ENCODE data around the gene RERE.
A peak's percentile ranks its signal among the peaks of the same experiment; 100 is the strongest.
"Not testable (repeated sequence)": the region's sequence is repeated elsewhere in the genome, so short reads cannot be mapped to it uniquely, and the experiment has no call there.

Gene RERE

DNA sequence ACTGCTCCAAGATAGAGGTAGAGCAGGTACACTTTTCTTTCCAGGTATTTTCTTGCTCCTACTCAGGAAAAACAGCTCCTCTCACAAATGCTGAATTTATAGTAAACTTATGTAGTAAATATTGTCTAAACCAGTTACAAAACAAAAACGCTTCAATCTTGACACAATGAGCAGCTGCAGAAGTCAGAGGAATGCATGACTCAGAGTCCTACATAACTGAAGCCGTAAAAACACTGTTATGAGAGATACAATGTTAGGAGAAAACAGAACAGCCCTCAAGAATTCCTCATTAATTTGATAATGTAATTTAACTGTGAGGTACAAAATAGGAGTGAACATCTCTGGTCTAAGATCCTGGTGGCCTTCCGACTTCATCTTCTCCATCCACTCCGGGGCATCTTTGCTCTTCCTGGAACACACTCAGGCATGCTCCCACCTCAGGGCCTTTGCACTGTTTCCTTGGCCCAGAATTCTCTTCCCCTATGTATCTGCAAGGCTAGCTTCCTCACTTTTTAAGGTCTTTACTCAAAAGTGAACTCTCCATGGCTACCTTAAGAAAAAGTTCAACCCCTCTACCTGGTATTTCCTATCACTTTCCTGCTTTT, 361.0 kb downstream of the RERE start:
- H3K4me3 ChIP-seq (ENCODE audit: low read depth, low read length) = no peak overlapping the region
- POLR2A ChIA-PET = interaction anchor here (0.8 kb wide), 1 partner anchor 428 kb away, joined by 3 read pairs; no protein-coding TSS in a partner anchor
- TF ChIP-seq, protein P1, sequence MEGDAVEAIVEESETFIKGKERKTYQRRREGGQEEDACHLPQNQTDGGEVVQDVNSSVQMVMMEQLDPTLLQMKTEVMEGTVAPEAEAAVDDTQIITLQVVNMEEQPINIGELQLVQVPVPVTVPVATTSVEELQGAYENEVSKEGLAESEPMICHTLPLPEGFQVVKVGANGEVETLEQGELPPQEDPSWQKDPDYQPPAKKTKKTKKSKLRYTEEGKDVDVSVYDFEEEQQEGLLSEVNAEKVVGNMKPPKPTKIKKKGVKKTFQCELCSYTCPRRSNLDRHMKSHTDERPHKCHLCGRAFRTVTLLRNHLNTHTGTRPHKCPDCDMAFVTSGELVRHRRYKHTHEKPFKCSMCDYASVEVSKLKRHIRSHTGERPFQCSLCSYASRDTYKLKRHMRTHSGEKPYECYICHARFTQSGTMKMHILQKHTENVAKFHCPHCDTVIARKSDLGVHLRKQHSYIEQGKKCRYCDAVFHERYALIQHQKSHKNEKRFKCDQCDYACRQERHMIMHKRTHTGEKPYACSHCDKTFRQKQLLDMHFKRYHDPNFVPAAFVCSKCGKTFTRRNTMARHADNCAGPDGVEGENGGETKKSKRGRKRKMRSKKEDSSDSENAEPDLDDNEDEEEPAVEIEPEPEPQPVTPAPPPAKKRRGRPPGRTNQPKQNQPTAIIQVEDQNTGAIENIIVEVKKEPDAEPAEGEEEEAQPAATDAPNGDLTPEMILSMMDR (IDR thresholded peaks at IDR 0.05; ENCODE audit: insufficient read depth, low read length, missing control alignments) = no peak
- no peak for DNase-seq (ENCODE audit: low read depth, low spot score)
- CTCF ChIA-PET = interaction anchor here (1.5 kb wide), 2 partner anchors 25 to 481 kb away, joined by 3 to 4 read pairs; no protein-coding TSS in a partner anchor

DNA sequence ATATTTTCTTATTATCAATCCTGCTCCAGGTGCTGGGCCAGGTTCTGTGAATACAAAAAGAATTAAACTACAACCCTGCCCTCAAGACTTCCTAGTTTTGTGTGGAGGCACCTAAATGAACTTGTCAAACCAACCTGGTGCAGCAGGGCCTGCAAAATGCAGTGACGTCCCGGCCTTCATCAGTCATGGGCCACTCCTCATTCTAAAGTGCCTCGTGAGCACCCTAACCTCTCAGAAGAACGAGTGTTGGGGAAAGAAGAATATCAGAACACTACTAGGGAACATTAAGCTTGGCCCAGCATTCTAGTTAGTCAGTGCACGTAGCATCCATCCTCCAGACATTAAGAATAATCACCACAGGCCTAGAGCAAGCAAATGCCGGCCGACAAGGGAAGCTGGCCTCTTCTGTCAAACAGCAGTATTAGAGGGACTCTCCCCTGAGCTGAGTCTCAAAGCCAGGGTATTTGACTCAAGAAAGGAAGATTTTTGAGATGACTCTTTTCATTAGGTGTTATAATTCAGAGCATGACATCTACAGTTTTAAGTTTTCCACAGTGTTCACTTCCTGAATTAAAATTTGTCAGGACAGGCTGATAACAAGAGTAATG, 361.6 kb downstream of the RERE start:
- no peak for DNase-seq (ENCODE audit: low read depth, low spot score)

DNA sequence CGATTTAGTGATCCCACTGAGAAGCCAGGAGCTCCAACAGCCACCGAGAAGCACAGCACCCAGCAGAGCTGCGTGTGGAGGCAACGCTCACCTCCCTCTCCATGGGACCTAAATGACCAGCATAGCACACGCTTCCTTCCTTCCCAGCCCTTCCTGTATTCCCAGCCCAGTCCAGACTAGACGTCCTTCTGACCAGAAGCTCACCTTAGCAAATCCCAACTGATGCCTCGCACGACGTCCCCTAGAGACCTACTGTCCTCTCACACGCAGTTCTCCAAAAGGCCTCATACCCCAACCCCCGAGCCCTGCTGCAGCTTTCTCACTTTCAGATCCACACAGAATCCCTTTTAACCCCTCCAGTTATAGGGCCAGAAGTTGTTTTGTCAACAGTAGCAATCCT, 367.1 kb downstream of the RERE start:
- TF ChIP-seq, protein P1 (IDR thresholded peaks at IDR 0.05; ENCODE audit: insufficient read depth, low read length, missing control alignments) = no peak
- CTCF ChIA-PET = interaction anchor here (1.4 kb wide), 1 partner anchor 399 kb away, joined by 3 read pairs; no protein-coding TSS in a partner anchor
- H3K4me3 ChIP-seq (ENCODE audit: low read depth, low read length) = no peak overlapping the region
- DNase-seq (ENCODE audit: low read depth, low spot score) = no peak
- POLR2A ChIA-PET = interaction anchor here (0.6 kb wide), 1 partner anchor 354 kb away, joined by 3 read pairs; no protein-coding TSS in a partner anchor

More for the DNA sequence above, 361.6 kb downstream of the RERE start:
- no peak overlapping the region for H3K4me3 ChIP-seq (ENCODE audit: low read depth, low read length)
- ChIA-PET CTCF (interaction anchor here (0.9 to 1.5 kb wide), 3 partner anchors 25 to 481 kb away, joined by 3 to 4 read pairs (median 3); no protein-coding TSS in a partner anchor), POLR2A (interaction anchor here (0.8 kb wide), 1 partner anchor 428 kb away, joined by 3 read pairs; no protein-coding TSS in a partner anchor)
- TF ChIP-seq, protein P1 (IDR thresholded peaks at IDR 0.05; ENCODE audit: insufficient read depth, low read length, missing control alignments) = no peak

DNA sequence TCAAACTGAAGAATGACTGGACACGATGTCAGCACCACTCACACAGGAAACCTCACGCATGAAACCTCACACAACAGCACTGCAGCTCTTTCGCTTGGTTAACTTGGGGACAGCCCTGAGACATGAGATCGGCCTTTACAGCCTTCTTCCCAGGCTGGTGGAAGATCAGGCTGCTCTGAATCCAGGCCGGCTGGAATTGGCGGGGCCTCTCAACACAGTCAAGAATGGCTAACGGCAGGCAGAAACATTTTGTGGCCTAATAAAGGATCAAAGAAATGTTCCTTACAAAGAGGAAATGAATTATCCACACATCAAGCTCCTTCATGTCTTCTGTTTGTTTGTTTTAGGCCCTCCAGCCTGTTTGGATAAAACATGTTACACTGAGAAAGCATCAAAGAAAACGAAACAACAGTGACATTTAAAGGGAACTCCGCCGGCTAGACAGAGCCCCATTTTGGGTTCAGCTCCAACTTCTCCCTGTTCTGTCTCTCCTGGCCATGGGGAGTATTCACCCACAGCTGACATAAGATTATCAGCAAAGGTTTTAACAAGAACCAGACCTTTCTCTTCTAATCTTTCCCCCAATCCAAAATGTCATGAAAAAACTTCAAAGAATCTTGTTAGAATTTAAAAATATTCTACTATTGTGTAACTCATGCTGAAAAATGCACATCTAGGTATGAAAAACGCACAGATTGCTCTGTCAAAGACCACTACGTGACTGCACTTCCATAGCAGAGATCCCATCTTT, 368.4 kb downstream of the RERE start:
- ChIA-PET POLR2A (no interaction called here), CTCF (interaction anchor here (1.1 to 1.4 kb wide), 3 partner anchors 14 to 400 kb away, joined by 3 read pairs; no protein-coding TSS in a partner anchor)
- DNase-seq (ENCODE audit: low read depth, low spot score) = no peak
- peak overlapping the region; percentile 36 for H3K4me3 ChIP-seq (ENCODE audit: low read depth, low read length)
- TF ChIP-seq, protein P1 (IDR thresholded peaks at IDR 0.05; ENCODE audit: insufficient read depth, low read length, missing control alignments) = no peak

DNA sequence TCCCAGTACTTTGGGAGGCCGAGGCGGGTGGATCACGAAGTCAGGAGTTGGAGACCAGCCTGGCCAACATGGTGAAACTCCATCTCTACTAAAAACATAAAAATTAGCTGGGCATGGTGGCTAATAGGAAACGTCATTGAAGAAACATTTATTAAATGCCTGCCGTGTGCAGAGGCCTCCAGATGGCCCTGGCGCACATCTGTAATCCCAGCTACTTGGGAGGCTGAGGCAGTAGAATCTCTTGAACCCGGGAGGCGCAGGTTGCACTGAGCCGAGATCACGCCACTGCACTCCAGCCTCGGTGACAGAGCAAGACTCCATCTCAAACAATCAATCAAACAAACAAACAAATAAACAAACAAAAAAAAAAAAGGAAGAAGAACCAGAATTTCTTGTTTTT, 368.9 kb downstream of the RERE start:
- CTCF ChIA-PET = interaction anchor here (1.2 kb wide), 1 partner anchor 14 kb away, joined by 3 read pairs; no protein-coding TSS in a partner anchor
- DNase-seq (ENCODE audit: low read depth, low spot score); H3K4me3 ChIP-seq (ENCODE audit: low read depth, low read length); POLR2A ChIA-PET: not testable (repeated sequence)

DNA sequence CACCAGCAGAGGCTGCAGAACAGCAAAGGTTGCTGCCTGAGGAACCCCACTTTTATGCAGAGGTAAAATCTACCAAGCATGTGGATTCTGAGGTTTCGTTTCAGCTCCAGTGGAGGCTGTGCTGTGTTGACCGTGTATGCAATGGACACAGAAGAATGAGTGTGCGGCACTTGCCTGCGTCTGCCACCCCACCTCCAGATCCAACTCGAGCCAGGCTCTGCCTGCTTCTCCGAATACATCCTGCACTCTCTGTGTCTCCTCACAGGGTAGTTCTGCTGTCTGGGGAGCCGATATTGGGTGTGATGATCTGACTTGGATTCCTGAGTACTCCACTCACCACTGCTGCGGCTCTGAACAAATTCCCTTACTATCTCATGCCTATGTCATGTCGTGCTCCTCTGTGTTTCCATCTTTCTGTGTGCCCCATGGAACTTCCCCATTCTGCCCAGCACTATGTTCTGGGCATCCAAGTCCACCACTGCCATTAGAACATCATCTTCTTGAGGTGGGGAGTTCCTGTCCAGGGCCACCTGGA, 369.8 kb downstream of the RERE start:
- POLR2A ChIA-PET = no interaction called here
- TF ChIP-seq, protein P1 (IDR thresholded peaks at IDR 0.05; ENCODE audit: insufficient read depth, low read length, missing control alignments) = no peak
- CTCF ChIA-PET = interaction anchor here (0.9 kb wide), 1 partner anchor 13 kb away, joined by 3 read pairs; no protein-coding TSS in a partner anchor
- no peak for DNase-seq (ENCODE audit: low read depth, low spot score)
- no peak overlapping the region for H3K4me3 ChIP-seq (ENCODE audit: low read depth, low read length)

DNA sequence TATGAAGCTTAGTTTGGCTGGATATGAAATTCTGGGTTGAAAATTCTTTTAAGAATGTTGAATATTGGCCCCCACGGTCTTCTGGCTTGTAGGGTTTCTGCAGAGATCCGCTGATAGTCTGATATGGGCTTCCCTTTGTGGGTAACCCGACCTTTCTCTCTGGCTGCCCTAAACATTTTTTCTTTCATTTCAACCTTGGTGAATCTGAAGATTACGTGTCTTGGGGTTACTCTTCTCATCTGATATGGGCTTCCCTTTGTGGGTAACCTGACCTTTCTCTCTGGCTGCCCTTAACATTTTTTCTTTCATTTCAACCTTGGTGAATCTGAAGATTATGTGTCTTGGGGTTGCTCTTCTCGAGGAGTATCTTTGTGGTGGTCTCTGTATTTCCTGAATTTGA, 371.3 kb downstream of the RERE start:
- DNase-seq (ENCODE audit: low read depth, low spot score); POLR2A ChIA-PET; CTCF ChIA-PET; H3K4me3 ChIP-seq (ENCODE audit: low read depth, low read length): not testable (repeated sequence)

Data from AG04449 (cell line).